BE2C (cell line): ENCODE measurements around the gene BORCS6.
"Not testable (repeated sequence)": the region's sequence is repeated elsewhere in the genome, so short reads cannot be mapped to it uniquely, and the experiment has no call there.

ENCODE experiments used
- DNase-seq: peaks from one replicate; pipeline ENCODE4 v3.0.0-alpha.2; 2020
- H3K27me3 ChIP-seq: fragments of 250-450 bp; sonication (Bioruptor Pico); 2 replicates; pipeline ENCODE4 v1.5.1; 2020; ENCODE audit warnings: mild to moderate bottlenecking
- H3K36me3 ChIP-seq: fragments of 250-450 bp; sonication (Bioruptor Pico); 2 replicates; pipeline ENCODE4 v1.5.1; 2020; ENCODE audit warnings: mild to moderate bottlenecking
- H3K4me1 ChIP-seq: fragments of 250-450 bp; sonication (Bioruptor Pico); 2 replicates; pipeline ENCODE4 v1.5.1; 2020
- H3K4me3 ChIP-seq: 2 replicates; pipeline ENCODE4 v1.5.1; 2011; ENCODE audit warnings: low read depth, low read length
- H3K9me3 ChIP-seq: fragments of 250-450 bp; sonication (Bioruptor Pico); 2 replicates; pipeline ENCODE4 v1.5.1; 2020
- TF ChIP-seq, protein P1 (sequence below): IDR thresholded peaks from 2 replicates; pipeline ENCODE4 v1.5.1; 2012; ENCODE audit warnings: mild to moderate bottlenecking, low read depth, low read length

Gene BORCS6

DNA sequence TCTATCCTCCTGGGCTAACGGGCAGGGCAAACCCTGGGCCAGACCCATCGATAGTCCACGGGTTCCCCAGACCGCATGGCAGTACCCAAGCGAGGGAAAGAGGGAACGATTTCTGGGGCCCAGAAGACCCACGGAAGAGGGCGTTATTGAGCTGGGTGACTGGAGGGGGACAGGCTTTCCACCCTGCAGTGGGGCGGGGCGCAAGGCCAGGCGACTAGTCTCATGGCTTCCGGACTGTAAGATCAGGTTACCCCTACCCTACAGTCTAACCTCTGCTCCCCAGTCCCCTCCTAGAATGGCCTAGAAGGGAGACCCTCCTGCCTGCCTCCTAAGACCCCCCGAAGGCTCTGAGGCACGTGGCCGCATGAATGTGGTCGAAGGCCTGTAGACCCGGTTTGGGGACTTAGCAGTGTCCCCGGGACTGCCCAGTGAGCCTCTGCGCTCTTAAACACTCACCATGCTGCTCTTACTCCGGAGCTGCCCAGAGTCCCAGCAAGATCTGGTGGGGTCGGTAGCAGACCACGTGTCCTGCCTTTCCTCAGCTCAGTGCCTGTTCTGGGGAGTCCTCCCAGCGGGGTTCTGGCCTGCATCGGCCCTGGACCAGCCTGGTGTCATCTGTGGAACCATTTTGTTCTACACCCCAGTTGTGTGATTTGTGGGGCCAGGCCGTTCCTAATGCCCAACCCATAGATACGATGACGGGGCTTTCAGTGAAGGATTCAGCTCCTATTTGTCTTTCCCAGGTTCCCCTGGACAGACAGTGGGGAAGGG lies 33.6 kb upstream of the BORCS6 start:
- Histone ChIP-seq H3K36me3 (peaks cover 6% of the 10 kb centered on the region; the same call in 1 of the 2 replicates), H3K4me1 (no peaks in the 10 kb centered on the region), H3K9me3 (no peaks in the 10 kb centered on the region), H3K27me3 (no peaks in the 10 kb centered on the region), H3K4me3 (peak overlapping the region; percentile 80)
- TF ChIP-seq, protein P1, sequence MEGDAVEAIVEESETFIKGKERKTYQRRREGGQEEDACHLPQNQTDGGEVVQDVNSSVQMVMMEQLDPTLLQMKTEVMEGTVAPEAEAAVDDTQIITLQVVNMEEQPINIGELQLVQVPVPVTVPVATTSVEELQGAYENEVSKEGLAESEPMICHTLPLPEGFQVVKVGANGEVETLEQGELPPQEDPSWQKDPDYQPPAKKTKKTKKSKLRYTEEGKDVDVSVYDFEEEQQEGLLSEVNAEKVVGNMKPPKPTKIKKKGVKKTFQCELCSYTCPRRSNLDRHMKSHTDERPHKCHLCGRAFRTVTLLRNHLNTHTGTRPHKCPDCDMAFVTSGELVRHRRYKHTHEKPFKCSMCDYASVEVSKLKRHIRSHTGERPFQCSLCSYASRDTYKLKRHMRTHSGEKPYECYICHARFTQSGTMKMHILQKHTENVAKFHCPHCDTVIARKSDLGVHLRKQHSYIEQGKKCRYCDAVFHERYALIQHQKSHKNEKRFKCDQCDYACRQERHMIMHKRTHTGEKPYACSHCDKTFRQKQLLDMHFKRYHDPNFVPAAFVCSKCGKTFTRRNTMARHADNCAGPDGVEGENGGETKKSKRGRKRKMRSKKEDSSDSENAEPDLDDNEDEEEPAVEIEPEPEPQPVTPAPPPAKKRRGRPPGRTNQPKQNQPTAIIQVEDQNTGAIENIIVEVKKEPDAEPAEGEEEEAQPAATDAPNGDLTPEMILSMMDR = no peak
- DNase-seq = peak; percentile 38

DNA sequence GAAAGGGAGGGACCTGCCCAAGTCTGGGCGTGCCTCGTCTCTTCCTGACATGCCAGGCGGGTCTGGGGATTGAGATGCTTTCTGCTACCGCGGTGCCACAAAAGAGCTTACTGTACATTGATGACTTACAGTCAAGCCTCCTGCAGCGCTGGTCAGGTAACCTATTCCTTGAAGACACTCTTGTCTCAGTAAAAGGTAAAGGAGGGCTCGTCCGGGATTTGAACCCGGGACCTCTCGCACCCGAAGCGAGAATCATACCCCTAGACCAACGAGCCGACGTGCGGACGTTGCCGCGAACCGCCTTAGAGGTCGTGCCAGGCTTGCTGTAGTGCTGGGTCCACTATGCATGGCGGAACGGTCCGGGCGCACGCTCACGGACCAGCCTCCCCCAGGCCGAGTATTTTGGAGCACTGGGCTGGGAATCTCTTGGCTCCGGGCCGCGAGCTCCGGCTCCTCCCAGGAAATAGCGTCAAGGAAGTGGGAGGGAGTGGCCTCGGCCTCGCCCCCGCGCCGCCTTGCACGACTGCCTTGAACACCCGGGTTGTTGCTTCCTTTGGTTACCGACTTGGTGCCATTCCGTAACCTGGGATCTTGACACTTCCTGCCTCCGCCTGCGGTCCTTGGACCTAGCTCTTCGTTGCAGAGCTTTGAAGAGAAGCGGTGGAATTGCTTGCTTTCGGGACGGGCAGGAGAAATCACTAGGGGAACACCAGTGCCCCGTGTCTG lies 32.8 kb upstream of the BORCS6 start:
- H3K4me3 ChIP-seq = peak overlapping the region; percentile 80
- H3K4me1 ChIP-seq = no peaks in the 10 kb centered on the region
- no peaks in the 10 kb centered on the region for H3K9me3 ChIP-seq
- peaks cover 6% of the 10 kb centered on the region; the same call in 1 of the 2 replicates for H3K36me3 ChIP-seq
- no peaks in the 10 kb centered on the region for H3K27me3 ChIP-seq
- peak; percentile 85 for DNase-seq
- TF ChIP-seq, protein P1 = no peak

GRCh38 chr17:8222380-8222629 lies 32.3 kb upstream of the BORCS6 start:
- peaks cover 1% of the 10 kb centered on the region; the same call in 1 of the 2 replicates for H3K36me3 ChIP-seq
- TF ChIP-seq, protein P1 = no peak
- H3K9me3 ChIP-seq = no peaks in the 10 kb centered on the region
- no peaks in the 10 kb centered on the region for H3K4me1 ChIP-seq
- H3K4me3 ChIP-seq = peak overlapping the region; percentile 80
- no peaks in the 10 kb centered on the region for H3K27me3 ChIP-seq
- DNase-seq = no peak

DNA sequence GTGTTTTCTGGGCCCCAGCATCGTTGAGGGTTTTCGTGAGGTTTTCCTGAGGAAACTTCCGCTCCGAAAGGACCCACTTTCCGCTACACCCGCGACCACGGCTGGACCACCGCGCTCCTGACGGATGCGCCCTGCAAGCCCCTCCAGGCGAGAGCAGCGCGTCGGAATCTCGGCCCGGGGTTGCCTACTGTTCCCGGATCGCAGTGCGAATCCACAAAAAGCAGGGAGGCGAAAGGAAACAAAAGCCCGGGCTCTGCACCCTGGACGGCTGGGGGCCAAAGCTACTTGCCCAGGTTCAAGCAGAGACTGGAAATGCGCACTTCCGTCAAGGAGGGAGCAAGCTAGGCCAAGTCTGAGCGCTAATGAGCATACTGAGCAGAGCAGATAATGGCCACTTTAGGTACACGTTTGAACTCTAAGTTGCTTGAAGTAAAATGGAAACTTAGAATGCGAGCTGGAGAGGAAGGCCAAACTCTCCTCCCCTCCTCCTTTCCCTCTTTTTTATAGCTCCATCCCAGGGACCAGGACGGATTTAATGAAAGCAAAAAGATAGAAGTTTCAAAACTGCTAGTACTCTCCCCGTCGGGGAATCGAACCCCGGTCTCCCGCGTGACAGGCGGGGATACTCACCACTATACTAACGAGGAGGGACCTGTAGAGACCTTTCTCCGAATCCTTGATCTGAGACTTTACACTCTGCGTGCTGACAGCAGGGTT lies 31.8 kb upstream of the BORCS6 start:
- peak overlapping the region; percentile 80 for H3K4me3 ChIP-seq
- H3K9me3 ChIP-seq = no peaks in the 10 kb centered on the region
- peak; percentile 71 for DNase-seq
- TF ChIP-seq, protein P1 = no peak
- H3K4me1 ChIP-seq = no peaks in the 10 kb centered on the region
- no peaks in the 10 kb centered on the region for H3K36me3 ChIP-seq
- no peaks in the 10 kb centered on the region for H3K27me3 ChIP-seq

DNA sequence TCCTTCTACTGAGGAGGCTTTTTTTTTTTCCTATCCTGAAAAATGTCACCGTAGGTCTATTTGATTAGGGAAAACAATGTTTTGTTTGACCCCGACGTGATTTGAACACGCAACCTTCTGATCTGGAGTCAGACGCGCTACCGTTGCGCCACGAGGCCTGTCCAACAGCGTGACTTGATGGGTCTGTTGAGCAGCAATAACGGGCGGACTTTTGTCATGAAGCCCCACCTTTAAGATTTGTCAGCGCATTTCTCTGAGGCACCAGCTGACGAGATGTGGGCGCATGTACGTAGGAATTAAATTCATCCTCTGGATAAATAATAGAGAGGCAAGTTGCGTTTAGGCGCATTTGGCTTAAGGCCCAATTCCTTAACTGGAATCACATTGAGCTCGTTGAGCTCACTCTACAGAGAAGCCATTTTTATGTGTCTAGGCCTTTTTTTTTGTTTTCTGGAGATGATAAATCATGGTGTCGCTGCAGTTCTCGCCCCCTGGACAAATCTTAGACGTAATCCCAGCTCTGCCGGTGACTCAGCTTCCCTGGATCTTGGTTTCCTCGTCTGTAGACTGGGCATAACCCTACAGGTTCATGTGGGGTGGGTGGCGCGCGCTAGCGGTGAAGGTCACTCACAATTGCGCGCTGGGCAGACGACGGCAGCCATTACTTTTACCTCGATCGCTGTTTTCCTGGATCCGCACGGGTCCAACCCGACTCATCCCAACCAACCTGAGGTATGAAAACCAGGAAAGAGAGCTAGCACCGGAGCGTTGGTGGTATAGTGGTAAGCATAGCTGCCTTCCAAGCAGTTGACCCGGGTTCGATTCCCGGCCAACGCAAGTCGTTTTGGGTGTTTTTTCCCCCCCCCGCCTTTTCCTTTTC lies 31.0 kb upstream of the BORCS6 start:
- no peaks in the 10 kb centered on the region for H3K36me3 ChIP-seq
- TF ChIP-seq, protein P1 = no peak

DNA sequence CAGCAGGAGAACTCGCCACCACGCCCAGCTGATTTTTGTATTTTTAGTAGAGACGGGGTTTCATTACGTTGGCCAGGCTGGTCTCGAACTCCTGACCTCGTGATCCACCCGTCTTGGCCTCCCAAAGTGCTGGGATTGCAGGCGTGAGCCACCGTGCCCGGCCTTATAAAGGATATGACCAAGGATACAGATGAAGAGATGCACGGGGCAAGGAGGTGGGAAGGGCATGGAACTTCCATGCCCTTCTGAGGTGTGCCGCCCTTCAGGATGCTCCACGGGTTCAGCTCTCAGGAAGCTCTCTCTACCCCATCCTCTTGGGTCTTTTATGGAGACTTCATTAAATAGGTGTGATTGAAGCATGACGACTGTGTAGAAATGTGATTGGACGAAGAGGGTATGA lies 24.0 kb upstream of the BORCS6 start:
- not testable (repeated sequence) for H3K27me3 ChIP-seq, H3K36me3 ChIP-seq, DNase-seq, H3K4me1 ChIP-seq, H3K4me3 ChIP-seq, H3K9me3 ChIP-seq

More for the DNA sequence above, 31.0 kb upstream of the BORCS6 start:
- Histone ChIP-seq H3K4me1 (no peaks in the 10 kb centered on the region), H3K27me3 (no peaks in the 10 kb centered on the region), H3K9me3 (no peaks in the 10 kb centered on the region), H3K4me3 (peak overlapping the region; percentile 80)
- peak; percentile 68 for DNase-seq
